NK-92 treated with Interleukin-12 subunit alpha and Interleukin-12 subunit beta, amount 100 ng/mL, for 24 hours (cell line): ENCODE measurements around the gene PREX1.

Experiments
- DNase-seq: peaks from one replicate; lab custom pipeline; 2025; lab: John Stamatoyannopoulos, UW

The PREX1 gene

DNA sequence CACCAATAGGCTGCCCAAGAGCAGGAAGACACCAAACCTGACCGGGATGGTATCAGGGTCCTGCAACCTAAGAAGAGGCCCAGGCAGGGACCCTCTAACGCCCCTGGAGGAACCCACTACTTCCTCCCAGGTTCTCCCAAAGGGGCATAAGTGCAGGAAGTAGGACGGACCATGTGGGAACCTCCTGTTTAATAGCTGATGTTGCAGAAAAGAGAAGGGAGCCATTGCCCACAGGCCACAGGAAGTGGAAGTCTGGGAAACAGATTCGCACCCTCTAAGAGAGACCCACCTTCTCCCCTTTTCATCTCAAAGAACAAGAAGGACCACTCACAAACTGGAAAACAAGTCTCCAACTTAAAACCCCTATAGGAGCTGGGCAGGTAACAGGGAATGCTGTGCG, 18.1 kb downstream of the PREX1 start:
- DNase-seq = no peak

DNA sequence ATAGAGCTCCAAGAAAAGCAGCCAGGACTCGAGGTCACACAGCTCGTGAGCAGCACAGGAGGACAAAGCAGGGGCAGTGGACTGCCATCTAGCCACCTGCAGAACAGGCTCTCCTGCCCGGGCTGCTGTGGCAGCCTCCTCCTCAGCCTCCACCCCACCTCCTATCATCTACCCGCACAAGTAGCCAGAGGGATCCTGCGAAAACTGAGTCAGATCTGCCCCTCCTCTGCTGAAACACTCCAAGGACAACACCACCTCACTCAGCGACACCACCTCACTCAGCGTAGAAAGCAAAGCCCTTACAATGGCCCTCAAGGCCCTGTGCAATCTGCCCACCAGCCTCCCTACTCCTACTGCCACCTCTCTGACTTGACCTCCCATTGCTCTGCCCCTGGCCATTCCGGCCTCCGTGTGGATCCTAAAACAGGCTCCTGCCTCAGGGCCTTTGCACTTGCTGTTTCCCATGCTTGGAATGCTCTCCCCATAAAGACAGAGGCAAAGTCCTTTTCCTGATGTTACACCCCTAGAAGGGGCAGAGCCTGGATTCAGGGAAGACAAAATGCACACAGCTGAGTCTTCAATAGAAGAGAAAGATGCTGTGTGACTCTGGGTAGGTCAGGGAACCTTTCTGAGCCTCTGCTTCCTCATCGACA, 19.3 kb downstream of the PREX1 start:
- DNase-seq = no peak

DNA sequence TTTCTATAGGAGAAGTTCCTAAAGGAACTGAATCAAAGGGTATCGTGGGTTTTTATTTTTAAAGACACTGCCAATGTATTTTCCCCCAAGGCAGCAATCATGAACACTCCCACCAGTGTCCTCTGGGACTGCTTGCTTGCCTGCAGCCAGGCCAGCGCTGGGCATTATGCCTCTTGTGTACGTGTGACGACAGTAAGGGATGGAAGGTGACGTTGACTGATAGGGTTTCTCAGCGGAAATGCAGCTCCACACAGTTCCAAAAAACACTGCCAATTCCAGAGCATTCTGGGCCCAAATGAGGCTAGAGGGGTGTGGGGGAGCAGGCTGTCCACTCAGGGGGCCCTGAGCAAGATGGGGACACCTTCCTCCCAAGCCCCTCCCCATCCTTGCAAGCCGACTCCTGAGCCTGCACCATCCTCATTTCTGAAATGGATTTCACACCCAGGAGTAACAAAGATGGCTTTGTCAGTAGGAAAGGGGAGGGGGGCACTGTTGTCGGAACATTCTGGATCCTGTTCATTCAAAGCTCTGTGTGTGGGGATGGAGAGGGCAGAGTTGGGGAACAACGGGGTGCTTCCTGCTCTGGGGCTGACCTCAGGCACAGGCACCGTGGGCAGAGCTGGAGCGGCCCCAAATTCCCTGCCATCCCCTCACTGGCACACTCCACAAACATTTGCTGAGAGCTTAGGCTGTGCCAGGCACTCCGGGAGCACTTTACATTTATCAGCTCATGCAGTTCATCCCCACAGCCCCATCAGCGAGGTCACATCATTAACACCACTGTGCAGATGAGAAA, 20.0 kb downstream of the PREX1 start:
- no peak for DNase-seq

DNA sequence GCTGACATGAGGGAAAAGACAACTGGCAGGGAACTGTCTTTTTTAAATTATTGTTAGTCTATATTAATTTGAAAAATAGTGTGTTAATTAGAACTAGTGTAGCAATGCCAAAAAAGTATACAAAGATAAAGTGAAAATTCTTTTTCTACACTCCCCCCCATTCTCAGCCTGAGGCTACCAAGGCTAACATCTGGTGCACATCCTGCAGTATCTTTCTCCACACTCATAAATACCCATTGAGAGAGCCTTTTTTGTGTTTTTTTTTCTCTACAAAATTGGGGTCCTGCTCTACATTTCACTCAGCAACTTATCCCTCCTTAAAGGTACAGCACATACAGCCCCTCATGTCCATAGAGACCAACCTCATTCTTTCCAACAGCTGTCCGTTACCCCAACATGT, 20.7 kb downstream of the PREX1 start:
- DNase-seq = no peak

DNA sequence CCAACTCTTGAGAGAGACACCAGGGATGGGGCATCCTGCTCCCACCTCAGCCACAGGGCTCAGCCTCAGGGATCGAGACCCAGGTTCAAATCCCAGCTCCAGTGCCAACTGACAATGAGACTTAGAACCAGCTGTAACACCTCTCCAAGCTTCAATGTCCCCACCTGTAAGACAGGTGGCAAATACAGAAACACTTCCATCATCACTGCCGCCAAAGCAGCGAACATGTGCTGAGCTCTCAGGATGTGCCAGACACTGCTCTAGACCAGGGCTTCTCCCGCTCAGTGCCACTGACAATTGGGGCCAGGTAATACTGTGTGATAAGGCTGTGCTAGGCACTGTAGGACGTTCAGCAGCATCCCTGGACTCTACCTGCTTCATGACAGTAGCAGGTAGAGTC, 22.1 kb downstream of the PREX1 start:
- DNase-seq = no peak

DNA sequence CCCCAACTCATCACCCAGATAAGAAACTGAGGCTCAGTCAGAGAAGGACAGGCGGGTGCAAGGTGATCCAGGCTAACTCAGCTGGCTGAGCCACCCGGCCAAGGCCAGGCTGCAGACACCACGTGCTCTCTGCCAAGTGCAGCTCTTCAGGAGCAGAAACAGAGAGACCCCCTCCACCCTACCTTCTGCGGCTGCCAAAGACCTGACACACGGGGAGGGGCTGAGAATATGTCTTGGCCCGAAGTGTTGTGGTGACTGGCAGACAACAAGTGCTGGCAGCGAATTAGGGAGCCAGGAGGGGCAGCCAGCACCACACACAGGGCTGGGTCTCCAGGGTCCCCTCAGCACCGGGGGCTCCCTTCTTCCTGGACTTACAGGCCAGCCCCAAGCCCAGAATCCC, 22.5 kb downstream of the PREX1 start:
- no peak for DNase-seq

DNA sequence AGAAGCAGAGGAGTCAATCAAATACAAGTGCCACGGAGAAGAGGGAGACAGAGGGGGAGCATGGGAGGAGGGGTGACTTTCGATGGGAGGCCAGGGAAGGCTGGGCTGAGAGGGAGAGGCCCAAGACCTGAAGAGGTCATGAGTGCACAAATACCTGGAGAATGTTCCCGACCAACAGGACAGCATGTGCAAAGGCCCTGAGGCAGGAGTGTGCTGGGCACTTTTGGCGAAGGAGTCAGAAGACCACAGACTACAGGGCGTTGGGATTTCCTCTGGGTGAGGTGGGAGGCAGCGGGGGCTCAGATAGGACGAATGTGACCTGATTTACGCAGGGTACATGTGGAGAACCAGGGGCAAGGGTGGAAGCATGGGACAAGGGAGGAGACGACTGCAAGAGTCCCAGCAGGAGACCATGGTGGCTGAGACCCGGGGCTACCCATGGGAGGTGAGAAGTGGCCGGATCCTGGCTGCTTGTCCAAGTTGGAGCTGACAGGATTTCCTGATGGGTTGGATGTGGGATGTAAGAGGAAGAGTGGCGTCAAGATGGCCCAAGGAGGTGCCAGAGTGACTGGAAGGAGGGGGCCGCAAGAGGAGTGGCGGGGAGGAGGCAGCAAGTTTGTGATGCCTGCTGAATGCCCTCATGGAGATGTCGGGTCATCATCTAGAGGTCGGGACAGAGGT, 23.4 kb downstream of the PREX1 start:
- DNase-seq = no peak

DNA sequence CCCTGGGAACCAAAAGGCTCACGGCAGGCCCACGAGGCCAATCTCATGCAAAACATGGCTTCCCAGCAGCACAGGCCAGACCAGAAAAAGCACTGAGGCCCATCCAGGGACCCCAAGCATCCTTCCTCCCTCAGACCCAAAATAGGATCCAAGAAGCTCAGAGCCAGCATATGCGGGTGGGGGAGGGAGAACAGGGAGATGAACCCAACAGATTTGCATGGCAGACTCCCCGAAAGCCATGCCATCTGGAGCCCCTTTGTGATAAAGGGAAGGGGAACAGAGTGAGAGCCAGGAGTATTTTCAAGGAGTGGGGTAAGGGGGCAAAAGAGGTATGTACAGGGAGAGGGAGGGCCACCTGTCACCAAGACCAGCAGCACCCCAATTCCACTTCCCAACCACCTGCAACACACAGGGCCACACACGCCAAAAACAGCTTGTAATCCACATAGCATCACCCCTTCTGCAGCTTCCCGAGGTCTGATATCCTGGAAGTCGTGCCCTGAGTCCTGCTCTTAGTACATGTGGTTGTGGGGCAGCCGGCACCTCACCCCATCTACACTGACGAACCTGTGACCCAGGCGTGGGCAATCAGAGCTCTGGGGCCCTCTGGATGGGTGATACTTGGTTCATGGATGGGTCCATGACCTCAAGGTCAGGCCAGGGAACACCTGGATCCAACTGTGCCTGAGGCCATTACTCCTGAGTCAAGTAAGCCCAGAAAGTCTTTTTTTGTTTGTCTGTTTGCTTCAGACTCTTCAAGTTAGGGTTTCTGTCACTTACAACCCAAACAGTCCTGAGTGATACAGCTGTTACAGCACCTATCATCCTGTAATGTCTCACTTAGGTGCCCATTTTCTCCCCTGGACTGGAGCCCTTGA, 24.4 kb downstream of the PREX1 start:
- no peak for DNase-seq

DNA sequence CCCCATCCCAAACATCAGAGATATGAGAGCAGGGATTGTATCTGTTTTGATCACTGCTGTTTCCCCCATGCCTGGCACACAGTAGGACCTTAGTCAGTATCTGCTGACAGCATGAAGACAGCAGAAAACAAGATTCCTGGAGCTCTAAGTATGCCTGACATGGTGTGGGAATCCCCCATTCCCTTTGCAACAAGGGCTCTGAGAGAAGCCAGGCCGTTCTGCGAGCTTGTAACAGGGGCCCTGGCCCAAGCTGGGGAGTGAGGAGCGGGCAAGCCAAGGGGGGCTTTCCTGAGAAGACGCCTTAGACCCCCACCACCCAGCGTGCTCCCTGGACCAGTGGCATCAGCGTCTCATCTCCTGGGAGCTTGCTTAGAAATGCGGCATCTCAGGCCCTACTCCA, 25.2 kb downstream of the PREX1 start:
- DNase-seq = no peak

DNA sequence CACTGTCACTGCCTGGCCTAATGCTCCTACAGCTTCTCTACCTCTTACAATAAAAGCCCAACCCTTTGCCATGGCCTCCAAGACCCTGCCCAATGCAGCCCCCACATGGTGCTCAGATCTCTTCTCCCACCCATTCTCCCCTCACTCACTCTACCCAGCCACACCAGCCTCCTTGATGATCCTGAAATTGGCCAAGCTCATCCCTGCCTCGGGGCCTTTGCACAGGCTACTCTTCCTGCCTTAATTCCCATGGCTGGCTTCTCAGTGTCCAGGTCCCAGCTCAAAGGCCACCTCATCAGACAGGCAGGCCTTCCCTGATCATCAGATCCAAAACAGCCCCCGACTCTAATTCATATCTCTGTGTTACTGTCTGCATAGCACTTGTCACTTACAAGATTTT, 25.6 kb downstream of the PREX1 start:
- no peak for DNase-seq

DNA sequence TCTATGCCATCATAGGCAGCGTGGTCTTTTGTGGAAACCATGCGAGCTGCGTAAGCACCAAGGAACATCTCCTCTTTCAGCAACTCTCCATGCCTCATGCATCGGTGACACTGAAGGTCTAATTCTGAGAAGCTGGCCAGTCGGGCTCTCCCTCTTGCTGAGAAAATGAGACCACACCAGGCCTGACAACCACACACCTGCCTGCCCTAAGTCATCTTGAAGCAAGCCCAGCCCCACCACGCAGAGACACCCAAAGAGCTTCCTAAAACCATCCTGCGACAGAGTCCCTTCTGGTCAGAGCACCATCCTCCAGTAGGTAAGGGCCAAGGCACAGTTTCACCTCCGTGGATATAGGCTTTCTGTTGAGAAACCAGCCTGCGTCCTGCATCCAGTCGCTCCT, 26.6 kb downstream of the PREX1 start:
- peak; percentile 15 for DNase-seq

DNA sequence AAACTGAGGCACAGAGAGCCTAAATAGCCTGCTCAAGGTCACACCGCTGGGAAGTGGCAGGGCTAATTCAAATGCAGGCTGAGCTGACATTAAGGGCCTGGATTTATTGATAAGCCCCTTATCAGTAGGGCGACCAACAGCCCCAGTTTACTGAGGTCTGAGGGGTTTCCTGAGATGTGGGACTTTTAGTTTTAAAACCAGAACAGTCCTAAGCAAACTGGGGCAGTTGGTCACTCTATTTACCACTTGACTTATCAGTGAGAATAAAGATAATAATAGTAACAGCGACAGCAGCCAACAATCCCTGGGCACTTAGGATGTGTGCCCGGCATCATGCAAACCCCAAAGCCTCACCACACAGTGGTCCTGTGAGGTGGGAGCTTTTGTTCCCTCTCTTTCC, 27.6 kb downstream of the PREX1 start:
- no peak for DNase-seq

DNA sequence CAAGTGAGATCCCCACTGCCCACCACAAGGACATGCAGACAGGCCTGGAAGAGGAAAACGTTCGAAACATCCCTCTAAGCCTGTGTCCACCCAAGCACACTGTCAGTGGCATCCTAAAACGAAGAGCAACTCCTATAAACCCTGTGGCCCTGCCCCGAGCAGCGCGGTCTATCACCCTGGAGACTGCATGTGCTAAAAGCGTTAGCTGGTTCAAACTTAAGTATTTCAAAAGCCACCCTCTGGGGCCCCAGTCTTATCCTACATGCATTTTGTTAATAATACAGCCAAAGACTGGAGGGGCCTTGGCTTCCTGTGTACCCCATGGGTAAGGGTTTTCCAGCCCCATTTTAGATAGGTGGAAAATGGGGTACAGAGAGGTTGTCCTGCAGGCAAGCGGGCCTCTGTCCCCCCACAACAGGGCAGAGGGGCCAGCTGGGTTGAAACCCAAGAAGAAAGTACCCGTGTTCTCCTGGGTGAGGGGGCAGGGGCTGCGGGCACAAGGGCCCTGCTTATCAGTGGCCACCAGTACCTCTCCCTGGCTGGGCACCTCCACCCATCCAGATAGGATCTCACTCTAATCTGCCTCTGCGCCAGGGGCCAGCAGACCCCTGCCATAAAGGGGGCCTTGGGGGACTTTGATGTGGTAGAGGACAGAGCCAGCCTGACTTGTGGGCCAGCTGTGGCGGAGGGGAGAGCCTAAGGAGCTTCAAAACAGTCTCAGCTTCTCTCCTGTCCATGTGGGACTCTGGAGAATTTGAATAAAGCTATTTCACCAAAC, 28.3 kb downstream of the PREX1 start:
- no peak for DNase-seq

DNA sequence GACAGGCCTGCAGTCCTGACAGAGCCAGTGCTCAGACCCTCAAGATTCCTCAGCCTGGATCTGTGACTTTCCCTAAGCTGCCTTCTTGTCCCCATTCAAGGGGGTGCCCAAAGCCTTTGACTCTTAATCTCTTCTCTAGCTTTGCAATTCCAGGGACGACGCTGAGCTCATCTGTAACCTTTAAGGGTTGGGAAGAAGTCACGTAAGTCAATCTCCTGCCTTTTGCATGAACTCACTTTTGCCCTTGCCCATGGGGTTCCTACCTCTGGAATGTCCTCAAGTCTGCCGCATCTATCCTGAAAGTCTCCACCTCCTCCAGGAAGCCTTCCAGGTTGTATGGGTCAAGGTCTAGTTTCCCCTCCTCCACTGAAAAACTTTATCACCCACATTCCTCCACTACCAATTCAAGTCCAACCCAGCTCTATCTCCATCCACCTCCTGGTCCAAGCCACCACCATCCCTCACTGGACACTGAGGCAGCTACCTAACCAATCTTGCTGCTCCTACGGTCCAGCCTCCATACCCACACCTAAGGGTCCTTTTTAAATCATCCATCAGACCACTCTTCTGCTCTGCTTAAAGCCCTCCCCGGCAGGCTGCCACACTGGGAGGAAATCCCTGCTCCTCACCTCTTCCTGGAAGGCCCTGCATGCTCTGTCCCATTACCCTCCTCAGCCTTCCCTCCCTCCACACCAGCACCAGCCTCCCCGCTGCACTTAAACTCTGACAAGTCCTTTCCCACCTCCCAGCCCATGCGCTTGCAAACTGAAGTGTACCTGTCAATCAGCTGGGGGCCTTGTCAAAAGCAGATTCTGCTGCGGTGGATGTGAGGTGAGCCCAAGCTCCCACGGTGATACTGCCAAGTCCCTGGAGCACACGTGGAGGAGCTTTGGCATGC, 29.7 kb downstream of the PREX1 start:
- no peak for DNase-seq

DNA sequence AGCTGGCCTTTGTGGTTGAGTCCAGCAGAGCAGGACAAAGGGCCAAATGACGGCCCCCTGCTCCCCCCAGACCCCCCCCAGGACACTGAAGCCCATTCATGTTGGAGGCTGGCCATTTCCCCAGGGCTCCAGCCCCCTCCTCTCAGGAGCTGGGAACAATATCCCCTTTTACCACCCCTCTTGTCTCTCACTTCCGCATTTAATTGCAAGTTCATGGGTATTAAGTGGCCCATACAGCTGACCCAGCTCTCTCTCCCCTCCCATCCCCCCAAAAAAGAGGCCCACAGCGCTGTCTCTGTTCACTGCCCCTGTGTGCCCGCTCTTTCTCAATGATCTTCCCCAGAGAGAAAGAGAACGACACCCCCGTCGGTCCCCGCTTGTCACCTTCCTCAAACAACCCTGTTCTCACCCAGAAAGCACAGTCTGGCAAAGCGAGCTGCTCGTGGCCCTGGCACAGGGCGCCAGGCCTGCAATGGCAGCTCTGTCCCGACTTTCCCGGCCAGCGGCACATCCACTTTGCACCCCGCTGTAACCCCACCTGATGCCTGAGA, 30.4 kb downstream of the PREX1 start:
- DNase-seq = no peak

DNA sequence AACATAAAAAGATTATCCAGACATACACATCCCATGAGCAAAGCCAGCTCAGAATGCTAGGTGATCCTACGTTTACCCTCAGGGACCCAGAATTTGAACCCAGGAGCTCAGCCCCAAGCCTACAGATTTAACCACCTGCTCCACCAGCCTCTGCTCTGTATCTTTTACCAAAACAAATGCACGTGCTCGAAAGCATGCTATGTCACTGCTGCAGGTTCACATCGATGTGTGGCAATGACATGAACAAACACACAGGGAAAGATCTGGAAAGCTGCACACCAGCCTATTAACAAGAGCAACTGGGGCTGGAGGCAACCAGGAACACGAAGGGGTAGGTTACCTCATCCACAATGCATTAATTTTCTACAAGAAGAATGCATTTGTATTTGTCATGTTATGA, 32.1 kb downstream of the PREX1 start:
- no peak for DNase-seq

DNA sequence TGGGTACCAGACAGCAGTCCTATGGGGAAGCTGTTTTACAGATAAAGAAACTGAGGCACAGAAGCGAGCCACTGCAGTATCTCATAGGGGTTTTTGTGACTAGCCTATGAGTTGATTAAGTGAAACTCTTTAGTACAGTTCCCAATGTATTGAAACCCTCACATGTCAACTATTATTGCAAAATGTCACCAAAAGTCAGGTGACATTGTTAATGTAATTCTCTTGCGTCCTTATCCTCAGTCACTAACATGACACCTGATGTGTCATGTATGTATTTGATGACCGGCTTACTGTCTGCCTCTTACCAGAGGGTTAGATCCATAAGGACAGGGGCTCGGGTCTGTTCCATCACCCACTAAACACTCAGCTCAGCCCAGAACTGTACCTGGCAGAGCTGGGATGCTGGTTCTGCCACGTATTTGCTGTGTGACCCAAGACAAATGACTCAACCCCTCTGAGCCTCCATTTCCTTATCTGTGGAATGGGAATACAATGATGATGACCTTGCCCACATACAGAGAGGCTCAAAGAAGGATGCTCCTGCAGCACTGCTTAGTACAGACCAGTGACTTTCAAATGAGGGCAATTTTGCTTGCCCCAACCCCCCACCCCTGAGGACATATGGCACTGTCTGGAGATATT, 32.9 kb downstream of the PREX1 start:
- DNase-seq = no peak

DNA sequence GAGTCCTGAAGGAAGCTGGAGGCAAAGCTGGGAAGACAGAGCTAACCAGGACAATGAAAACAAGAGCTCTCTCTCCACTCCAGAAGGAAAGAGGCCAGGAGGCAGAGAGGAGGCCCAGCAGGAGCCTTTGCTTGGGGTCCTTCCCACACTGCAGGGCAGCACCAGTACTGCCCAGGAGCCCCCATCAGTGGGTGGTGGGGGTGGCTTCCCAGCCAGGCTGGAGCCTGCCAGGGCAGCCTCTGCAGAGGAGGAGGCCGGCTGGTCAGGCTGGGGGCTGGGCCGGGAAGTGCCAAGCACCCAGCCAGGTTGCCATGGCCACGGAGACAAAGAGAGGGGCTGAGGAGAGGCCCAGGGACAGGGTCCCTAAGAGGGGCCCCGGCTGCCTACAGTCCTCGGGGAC, 33.4 kb downstream of the PREX1 start:
- DNase-seq = no peak

DNA sequence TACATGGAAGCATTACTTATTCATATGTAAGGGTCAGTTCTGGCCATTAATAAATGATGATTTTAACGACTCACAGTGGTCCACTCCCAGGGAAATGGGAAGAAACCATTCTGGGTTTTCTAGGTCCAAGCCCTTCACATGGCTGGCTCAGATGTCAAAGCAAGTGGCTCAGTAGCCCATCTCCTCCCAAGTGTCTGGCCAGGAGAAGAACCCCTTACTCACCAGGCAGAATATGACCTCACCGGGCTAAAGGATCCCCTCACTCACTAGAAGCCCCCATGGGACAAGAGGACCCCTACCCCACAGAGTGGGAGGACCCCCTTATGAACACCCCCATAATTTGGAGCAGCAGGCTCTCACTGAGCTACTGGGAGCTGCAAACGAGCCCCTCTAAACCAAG, 34.0 kb downstream of the PREX1 start:
- DNase-seq = no peak

DNA sequence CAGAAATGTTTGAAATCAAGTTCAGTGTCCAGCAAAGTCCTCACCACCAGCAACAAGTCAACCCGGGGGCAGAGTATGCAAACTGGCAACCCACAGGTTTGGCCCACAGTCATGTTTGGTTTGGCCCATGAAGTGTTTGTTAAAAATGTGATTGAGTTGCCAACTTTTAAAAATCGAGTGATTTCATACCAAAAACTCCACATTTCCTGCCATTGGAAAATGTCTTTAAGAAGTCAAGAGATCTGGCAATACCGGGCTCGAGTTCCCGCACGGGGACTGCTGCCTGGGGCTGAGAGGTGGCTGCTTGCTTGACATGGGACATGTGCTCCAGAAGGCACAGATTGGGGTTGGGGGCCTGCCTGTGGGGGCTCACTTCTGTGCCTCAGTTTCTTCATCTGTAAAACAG, 36.1 kb downstream of the PREX1 start:
- DNase-seq = no peak
